Activated CD8-positive, alpha-beta T cell treated with anti-CD3 and anti-CD28 coated beads for 36 hours (primary cell): ENCODE data around the gene DDX54. TPM values are rescaled to one million over a fixed set of nuclear protein-coding genes. Genes with fewer than 3 reads are reported as not detected.
"Not testable (repeated sequence)": the region's sequence is repeated elsewhere in the genome, so short reads cannot be mapped to it uniquely, and the experiment has no call there.

Source experiments
- ATAC-seq: fragments of 200-7000 bp; cut with Tn5 transposase; one replicate; pipeline ENCODE4 v1.10.0; 2021; ENCODE audit warnings: mild to moderate bottlenecking, moderate library complexity
- CTCF ChIA-PET: fragments of 350-600 bp; sonication (Branson Sonifier 250); formaldehyde crosslinking; loops from one replicate; lab custom pipeline; 2021; ENCODE audit warnings: antibody characterized with exemption; lab: Charles Lee
- POLR2A ChIA-PET: fragments of 350-600 bp; sonication (Branson Sonifier 250); formaldehyde crosslinking; loops from one replicate; lab custom pipeline; 2021; ENCODE audit warnings: antibody characterized with exemption; lab: Charles Lee
- DNase-seq: peaks from one replicate; pipeline ENCODE4 v3.0.0-alpha.2; 2020
- H3K27ac Mint-ChIP-seq: one replicate; pipeline ENCODE4 v1.8.0; 2021; ENCODE audit warnings: mild to moderate bottlenecking, mixed read lengths
- H3K27me3 Mint-ChIP-seq: one replicate; pipeline ENCODE4 v1.8.0; 2021; ENCODE audit warnings: mixed read lengths
- H3K36me3 Mint-ChIP-seq: one replicate; pipeline ENCODE4 v1.8.0; 2021; ENCODE audit warnings: low read depth, mixed read lengths
- H3K4me1 Mint-ChIP-seq: one replicate; pipeline ENCODE4 v1.8.0; 2021; ENCODE audit warnings: low read depth, mixed read lengths
- H3K4me3 Mint-ChIP-seq: one replicate; pipeline ENCODE4 v1.8.0; 2021; ENCODE audit warnings: mild to moderate bottlenecking, moderate library complexity, mixed read lengths
- H3K9me3 Mint-ChIP-seq: one replicate; pipeline ENCODE4 v1.8.0; 2021; ENCODE audit warnings: mixed read lengths
- intact Hi-C: fragments of 100-400 bp; cut with micrococcal nuclease; formaldehyde crosslinking; loops from one replicate; pipeline ENCODE4 v1.10.0; 2022
- total RNA-seq, 2 experiments: library from RNA; stranded (reverse); gene quantifications; one replicate each; pipeline ENCODE4 v1.2.3, GENCODE V29; 2021
- TF ChIP-seq, protein P1 (sequence below): fragments of 200-600 bp; IDR thresholded peaks from one replicate; pipeline ENCODE4 v1.8.0; 2022; ENCODE audit warnings: antibody characterized with exemption, mild to moderate bottlenecking

Gene DDX54
- total RNA-seq, 2 experiments from 2014 or later = 112 to 133 TPM

DNA sequence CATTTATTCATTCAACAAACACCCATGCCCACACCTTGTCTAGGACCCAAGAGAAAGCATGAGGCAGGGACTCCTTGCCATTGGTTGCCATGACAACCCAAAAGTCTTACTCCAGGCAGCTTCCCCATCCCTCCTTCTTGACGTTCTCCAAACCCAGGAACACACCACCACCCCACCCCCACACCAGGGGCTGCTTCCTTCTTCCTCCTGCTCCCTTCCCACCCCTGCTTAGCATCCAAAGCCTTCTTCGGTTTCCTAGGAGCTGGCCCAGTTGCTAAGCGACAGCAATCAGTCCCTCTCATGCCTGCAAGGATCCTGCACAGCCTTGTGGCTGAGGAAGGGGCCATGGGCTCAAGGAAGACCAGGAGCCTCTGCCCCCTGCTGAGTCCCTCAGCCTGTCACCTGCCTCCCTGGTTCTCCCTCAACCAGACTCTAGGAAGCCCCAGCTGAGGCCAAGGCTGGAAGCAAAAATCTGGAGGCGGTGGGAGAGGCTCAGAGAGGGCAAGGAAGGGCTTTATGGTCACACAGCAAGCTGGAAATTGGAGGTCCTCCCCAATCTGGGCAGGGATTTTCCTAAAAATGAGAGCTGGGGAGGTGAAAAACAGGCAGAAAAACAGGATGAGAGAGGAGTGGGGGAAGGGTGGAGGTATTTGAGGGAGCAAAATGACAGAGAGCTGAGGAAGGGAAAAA, 65.2 kb downstream of the DDX54 start:
- Mint-ChIP-seq H3K4me3 (no peak overlapping the region), H3K9me3 (peaks cover 3% of the 10 kb centered on the region), H3K27me3 (peaks cover 2% of the 10 kb centered on the region), H3K27ac (no peak overlapping the region), H3K36me3 (no peaks in the 10 kb centered on the region), H3K4me1 (no peaks in the 10 kb centered on the region)
- intact Hi-C loops = no loop called here
- no peak for DNase-seq
- TF ChIP-seq, protein P1, sequence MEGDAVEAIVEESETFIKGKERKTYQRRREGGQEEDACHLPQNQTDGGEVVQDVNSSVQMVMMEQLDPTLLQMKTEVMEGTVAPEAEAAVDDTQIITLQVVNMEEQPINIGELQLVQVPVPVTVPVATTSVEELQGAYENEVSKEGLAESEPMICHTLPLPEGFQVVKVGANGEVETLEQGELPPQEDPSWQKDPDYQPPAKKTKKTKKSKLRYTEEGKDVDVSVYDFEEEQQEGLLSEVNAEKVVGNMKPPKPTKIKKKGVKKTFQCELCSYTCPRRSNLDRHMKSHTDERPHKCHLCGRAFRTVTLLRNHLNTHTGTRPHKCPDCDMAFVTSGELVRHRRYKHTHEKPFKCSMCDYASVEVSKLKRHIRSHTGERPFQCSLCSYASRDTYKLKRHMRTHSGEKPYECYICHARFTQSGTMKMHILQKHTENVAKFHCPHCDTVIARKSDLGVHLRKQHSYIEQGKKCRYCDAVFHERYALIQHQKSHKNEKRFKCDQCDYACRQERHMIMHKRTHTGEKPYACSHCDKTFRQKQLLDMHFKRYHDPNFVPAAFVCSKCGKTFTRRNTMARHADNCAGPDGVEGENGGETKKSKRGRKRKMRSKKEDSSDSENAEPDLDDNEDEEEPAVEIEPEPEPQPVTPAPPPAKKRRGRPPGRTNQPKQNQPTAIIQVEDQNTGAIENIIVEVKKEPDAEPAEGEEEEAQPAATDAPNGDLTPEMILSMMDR = no peak
- POLR2A ChIA-PET = interaction anchor here (0.8 to 1.1 kb wide), 3 partner anchors 9 to 336 kb away, joined by 3 read pairs; no protein-coding TSS in a partner anchor
- CTCF ChIA-PET = interaction anchor here (0.7 to 1.3 kb wide), 3 partner anchors 16 to 21 kb away, joined by 3 to 4 read pairs (median 3); no protein-coding TSS in a partner anchor
- no peak for ATAC-seq

- TF ChIP-seq, protein P1 = no peak
- ATAC-seq (no peak), DNase-seq (no peak)
- intact Hi-C loops = no loop called here
- H3K9me3 Mint-ChIP-seq = peaks cover 3% of the 10 kb centered on the region
- ChIA-PET CTCF (interaction anchor here (0.7 to 1.5 kb wide), 3 partner anchors 17 to 204 kb away, joined by 3 to 4 read pairs (median 4); no protein-coding TSS in a partner anchor), POLR2A (no interaction called here)
- H3K4me1 Mint-ChIP-seq = no peaks in the 10 kb centered on the region
- H3K27me3 Mint-ChIP-seq = peaks cover 2% of the 10 kb centered on the region
- H3K27ac Mint-ChIP-seq = no peak overlapping the region
- no peaks in the 10 kb centered on the region for H3K36me3 Mint-ChIP-seq
- H3K4me3 Mint-ChIP-seq = no peak overlapping the region
Observed at GRCh38 chr12:113118142-113118541, 67.1 kb downstream of the DDX54 start.

DNA sequence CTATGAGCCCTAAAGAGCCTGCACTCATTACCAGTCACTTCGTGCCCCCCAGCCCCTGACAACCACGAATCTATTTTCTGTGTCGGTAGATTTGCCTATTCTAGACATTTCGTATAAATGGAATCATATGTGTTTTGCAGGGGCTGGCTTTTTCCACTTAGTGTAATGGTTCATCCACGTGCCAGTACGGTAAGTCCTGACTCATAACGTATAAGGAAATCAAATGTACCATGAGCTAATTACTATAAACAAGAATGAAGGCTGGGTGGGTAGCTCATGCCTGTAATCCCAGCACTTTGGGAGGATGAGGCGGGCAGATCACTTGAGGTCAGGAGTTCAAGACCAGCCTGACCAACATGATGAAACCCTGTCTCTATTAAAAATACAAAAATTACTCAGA, 67.6 kb downstream of the DDX54 start:
- H3K27me3 Mint-ChIP-seq, intact Hi-C loops, H3K4me3 Mint-ChIP-seq, ATAC-seq, H3K36me3 Mint-ChIP-seq, H3K9me3 Mint-ChIP-seq, POLR2A ChIA-PET, DNase-seq, H3K4me1 Mint-ChIP-seq, H3K27ac Mint-ChIP-seq: not testable (repeated sequence)
- CTCF ChIA-PET = interaction anchor here (0.7 to 1.5 kb wide), 3 partner anchors 17 to 203 kb away, joined by 3 to 4 read pairs (median 4); no protein-coding TSS in a partner anchor

- H3K4me1 Mint-ChIP-seq = no peaks in the 10 kb centered on the region
- TF ChIP-seq, protein P1 = no peak
- CTCF ChIA-PET = interaction anchor here (1.5 kb wide), 1 partner anchor 18 kb away, joined by 4 read pairs; no protein-coding TSS in a partner anchor
Observed at GRCh38 chr12:113116875-113117274, 68.4 kb downstream of the DDX54 start.

DNA sequence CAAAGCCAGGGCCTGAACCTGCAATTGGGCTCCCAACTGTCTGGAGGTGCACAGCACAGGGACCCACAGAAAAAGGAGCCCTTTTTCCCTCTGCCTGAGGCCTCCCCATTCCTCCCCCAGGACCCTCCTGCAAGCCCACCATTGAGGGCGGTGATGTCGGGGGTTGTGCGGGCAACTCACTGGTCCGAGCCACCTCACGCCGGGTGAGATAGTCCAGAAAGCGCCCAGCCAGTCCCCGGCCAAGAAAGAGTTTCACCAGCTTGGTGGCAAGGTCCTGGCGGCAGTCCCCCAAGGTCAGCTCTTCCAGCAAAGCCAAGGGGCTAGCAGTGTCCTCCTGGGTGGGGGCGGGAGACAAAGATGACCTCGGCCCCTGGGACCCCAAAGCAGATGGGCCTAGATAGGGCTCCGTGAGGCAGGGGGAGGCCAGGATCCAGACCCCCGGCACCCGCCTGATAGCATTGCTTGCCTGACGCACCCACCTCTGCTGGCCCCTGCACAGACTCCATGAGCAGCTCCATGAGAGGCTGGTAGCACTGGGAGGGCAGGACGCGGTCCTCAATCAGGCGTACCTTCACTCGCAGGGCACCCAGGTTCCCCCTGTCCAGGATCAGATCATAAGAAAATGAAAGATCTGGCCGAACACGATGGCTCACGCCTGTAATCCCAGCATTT, 69.7 kb downstream of the DDX54 start:
- Mint-ChIP-seq H3K36me3 (no peaks in the 10 kb centered on the region), H3K9me3 (no peaks in the 10 kb centered on the region), H3K27me3 (no peaks in the 10 kb centered on the region), H3K27ac (no peak overlapping the region), H3K4me1 (no peaks in the 10 kb centered on the region), H3K4me3 (no peak overlapping the region)
- DNase-seq = no peak
- intact Hi-C loops = no loop called here
- TF ChIP-seq, protein P1 = no peak
- ChIA-PET POLR2A (no interaction called here), CTCF (interaction anchor here (1.2 kb wide), 1 partner anchor 17 kb away, joined by 4 read pairs; no protein-coding TSS in a partner anchor)
- no peak for ATAC-seq

More at GRCh38 chr12:113116875-113117274, 68.4 kb downstream of the DDX54 start:
- Mint-ChIP-seq H3K27me3 (peaks cover 2% of the 10 kb centered on the region), H3K36me3 (no peaks in the 10 kb centered on the region), H3K27ac (no peak overlapping the region), H3K4me3 (no peak overlapping the region), H3K9me3 (no peaks in the 10 kb centered on the region)
- ATAC-seq (no peak), DNase-seq (no peak)
- POLR2A ChIA-PET = no interaction called here
- intact Hi-C loops = no loop called here
